Small intestine (tissue), 7 donors: ENCODE results near the gene EFEMP1. TPM values are rescaled to one million over a fixed set of nuclear protein-coding genes. Genes with fewer than 3 reads are reported as not detected.

Experiments used
- DNase-seq, 2 donors: peaks; one replicate each; pipeline versions ENCODE4 v3.0.0 to v3.0.0-alpha.2; 2013
- FAIRE-seq: peaks from 2 replicates; lab custom pipeline; 2012; peaks lifted over from hg19 to GRCh38; lab: Jason Lieb, UNC
- H3K27ac ChIP-seq, 3 donors: one replicate each; pipeline ENCODE4 v1.5.1; 2013; ENCODE audit warnings: low read length in 2 of 3, mild to moderate bottlenecking in 2 of 3, control low read depth in 1 of 3, inconsistent platforms in 1 of 3, low read depth in 1 of 3, moderate library complexity in 1 of 3
- H3K27me3 ChIP-seq, 3 donors: one replicate each; pipeline ENCODE4 v1.6.1; 2013; ENCODE audit warnings: low read length in 3 of 3, inconsistent platforms in 1 of 3; ENCODE audit not compliant: control insufficient read depth in 3 of 3, insufficient read depth in 3 of 3
- H3K36me3 ChIP-seq, 3 donors: one replicate each; pipeline ENCODE4 v1.6.1; 2013; ENCODE audit warnings: low read length in 3 of 3, inconsistent platforms in 1 of 3, low read depth in 1 of 3, mild to moderate bottlenecking in 1 of 3, moderate library complexity in 1 of 3; ENCODE audit not compliant: control insufficient read depth in 3 of 3, insufficient read depth in 2 of 3
- H3K4me1 ChIP-seq, 3 donors: one replicate each; pipeline ENCODE4 v1.6.1; 2013; ENCODE audit warnings: low read length in 2 of 3, inconsistent platforms in 1 of 3, low read depth in 1 of 3, mild to moderate bottlenecking in 1 of 3, moderate library complexity in 1 of 3; ENCODE audit not compliant: control insufficient read depth in 3 of 3, insufficient read depth in 2 of 3
- H3K4me3 ChIP-seq, 3 donors: one replicate each; pipeline ENCODE4 v1.5.1; 2013; ENCODE audit warnings: low read length in 3 of 3, control low read depth in 1 of 3, inconsistent platforms in 1 of 3, low read depth in 1 of 3, mild to moderate bottlenecking in 1 of 3, moderate library complexity in 1 of 3
- H3K9me3 ChIP-seq, 2 donors: one replicate each; pipeline ENCODE4 v1.6.1; 2013; ENCODE audit warnings: low read depth in 1 of 2, low read length in 1 of 2; ENCODE audit not compliant: control insufficient read depth in 2 of 2, insufficient read depth in 1 of 2
- WGBS, 3 donors: extraction: QIAGEN DNeasy Blood & Tissue Kit; methylation state at CpG; one replicate each; pipeline ENCODE4 v1.1.7; 2013; 5-methylcytosine and 5-hydroxymethylcytosine counted together
- polyA plus RNA-seq, 4 donors: library from polyadenylated mRNA; stranded (reverse) in 3 of 4; unstranded in 1 of 4; fragments of 200-250 nt in 3 of 4; fragments of 120-200 nt in 1 of 4; gene quantifications; one replicate each; pipeline versions ENCODE4 v1.2.1 to v1.2.3, GENCODE V29; 2013
- donor health status: healthy with polysubstance abuse.
- donor health status: control.
- donor health status: control.
- donor health status: Bipolar disorder and iron deficiency.
- donor health status: healthy.

The EFEMP1 gene
- polyA plus RNA-seq, 4 donors, result 0.89 to 50.1 (median 13.5) TPM

DNA sequence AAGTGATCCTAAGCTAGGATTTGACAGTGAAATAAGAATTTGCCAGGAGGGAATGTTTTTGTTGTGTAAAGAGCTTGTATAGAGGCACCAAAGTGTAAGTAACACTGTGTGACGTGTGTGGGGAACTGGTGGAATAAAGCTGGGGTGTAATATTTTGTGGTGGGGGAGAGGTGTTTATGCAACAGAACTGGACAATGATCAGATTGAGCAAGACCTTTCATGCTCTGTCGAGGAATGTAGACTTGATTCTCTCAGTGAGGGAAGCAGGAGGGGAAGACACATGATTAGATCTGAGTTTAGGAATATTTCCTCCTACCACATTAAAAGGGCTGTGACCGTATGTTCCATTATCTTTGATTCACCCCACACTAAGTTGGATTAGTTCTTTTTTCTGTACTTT, 43.6 kb downstream of the EFEMP1 start:
- Histone ChIP-seq H3K36me3 (no peaks in the 10 kb centered on the region), H3K4me1 (no peaks in the 10 kb centered on the region), H3K4me3 (no peak overlapping the region), H3K27ac (no peak overlapping the region), H3K27me3 (no peaks in the 10 kb centered on the region), H3K9me3 (no peaks in the 10 kb centered on the region)
- WGBS, 3 donors, result 67 to 73% (median 70%) methylated on average over 3 of the region's 3 CpGs
- no peak for DNase-seq
- no peak for FAIRE-seq

- Histone ChIP-seq H3K36me3 (no peaks in the 10 kb centered on the region), H3K4me3 (no peak overlapping the region), H3K4me1 (no peaks in the 10 kb centered on the region), H3K9me3 (no peaks in the 10 kb centered on the region), H3K27ac (no peak overlapping the region), H3K27me3 (no peaks in the 10 kb centered on the region)
- FAIRE-seq (no peak), DNase-seq (no peak)
- 78 to 88% (median 81%) methylated on average over 2 of the region's 2 CpGs for WGBS, 3 donors
Observed at GRCh38 chr2:55877087-55877436, 46.5 kb downstream of the EFEMP1 start.

DNA sequence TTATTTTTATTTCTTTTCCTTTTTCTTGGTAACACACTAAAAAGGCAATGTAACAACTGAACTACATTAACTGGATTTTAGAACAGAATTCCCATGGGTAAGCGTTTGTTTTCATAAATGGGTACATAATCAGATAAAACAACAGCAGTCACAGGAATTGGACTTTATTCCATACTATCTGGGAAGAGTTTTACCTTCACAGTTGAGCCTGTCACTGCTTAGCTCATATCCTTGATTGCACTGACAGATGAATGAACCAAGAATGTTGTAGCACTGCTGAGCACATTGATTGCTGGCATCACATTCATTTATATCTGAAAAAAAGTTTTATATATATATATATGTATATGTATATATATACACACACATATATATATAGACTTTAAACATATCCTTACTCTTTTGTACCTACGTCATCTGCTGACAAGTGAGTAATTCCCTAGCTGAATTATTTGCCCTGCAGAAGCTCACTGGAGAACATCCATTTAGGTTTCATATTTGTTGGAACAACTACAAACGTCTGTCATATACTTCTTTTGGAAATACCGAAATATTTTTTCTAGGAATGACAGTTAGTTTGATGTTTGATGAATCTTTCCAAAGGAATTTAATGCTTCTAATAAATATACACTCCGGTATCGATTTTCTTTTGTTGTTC, 47.0 kb downstream of the EFEMP1 start:
- Histone ChIP-seq H3K4me1 (no peaks in the 10 kb centered on the region), H3K27me3 (no peaks in the 10 kb centered on the region), H3K4me3 (no peak overlapping the region), H3K9me3 (no peaks in the 10 kb centered on the region), H3K36me3 (no peaks in the 10 kb centered on the region), H3K27ac (no peak overlapping the region)
- DNase-seq, result no peak
- no peak for FAIRE-seq
- WGBS, 3 donors, result 72 to 83% (median 75%) methylated on average over 6 of the region's 6 CpGs

DNA sequence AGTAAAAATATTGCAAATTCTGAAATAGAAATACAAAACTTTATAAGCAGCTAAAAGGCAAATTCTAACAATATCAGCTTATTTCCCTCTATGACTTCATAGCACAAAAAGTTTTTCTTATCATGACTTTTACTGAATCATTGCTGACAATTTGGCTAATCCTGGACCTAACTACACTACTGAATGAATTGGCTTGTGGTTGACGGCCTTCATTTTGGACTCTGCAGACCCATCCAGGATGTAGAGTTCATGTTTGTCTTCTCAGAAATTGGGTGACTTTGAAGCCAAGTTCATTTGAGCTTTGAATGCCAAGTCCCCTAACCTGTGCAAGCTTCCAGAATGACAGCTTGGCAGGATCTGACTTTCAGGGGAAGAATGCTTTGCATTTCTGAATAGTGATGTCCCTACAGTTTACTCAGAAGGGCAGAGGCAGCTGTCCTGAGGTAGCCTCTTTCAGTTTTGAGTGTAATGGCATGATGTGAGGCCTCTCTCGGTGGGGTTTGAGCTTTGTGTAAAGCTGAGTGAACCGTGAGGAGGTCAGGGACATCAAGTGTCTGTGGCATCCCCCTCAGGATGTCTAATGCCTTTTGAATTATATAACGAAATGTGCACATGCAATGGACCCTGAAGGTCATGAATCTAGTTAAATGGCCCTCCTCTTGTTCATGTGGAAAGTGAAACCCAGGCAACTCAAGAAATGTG, 48.0 kb downstream of the EFEMP1 start:
- Histone ChIP-seq H3K4me3 (no peak overlapping the region), H3K9me3 (no peaks in the 10 kb centered on the region), H3K36me3 (no peaks in the 10 kb centered on the region), H3K27ac (no peak overlapping the region), H3K4me1 (no peaks in the 10 kb centered on the region), H3K27me3 (no peaks in the 10 kb centered on the region)
- DNase-seq (no peak), FAIRE-seq (no peak)
- 66 to 75% (median 74%) methylated on average over 4 of the region's 4 CpGs for WGBS, 3 donors

- Histone ChIP-seq H3K4me3 (no peak overlapping the region), H3K4me1 (no peaks in the 10 kb centered on the region), H3K27me3 (no peaks in the 10 kb centered on the region), H3K9me3 (no peaks in the 10 kb centered on the region), H3K36me3 (no peaks in the 10 kb centered on the region), H3K27ac (no peak overlapping the region)
- FAIRE-seq (no peak), DNase-seq (no peak)
- WGBS, 3 donors, result 80 to 85% (median 81%) methylated on average over 2 of the region's 2 CpGs
Observed at GRCh38 chr2:55874338-55874737, 49.2 kb downstream of the EFEMP1 start.

- Histone ChIP-seq H3K9me3 (no peaks in the 10 kb centered on the region), H3K27ac (no peak overlapping the region), H3K27me3 (no peaks in the 10 kb centered on the region), H3K36me3 (no peaks in the 10 kb centered on the region), H3K4me3 (no peak overlapping the region), H3K4me1 (no peaks in the 10 kb centered on the region)
- DNase-seq, result no peak
- FAIRE-seq, result no peak
Observed at GRCh38 chr2:55871637-55872036, 51.9 kb downstream of the EFEMP1 start.

GRCh38 chr2:55869637-55870325, 53.8 kb downstream of the EFEMP1 start:
- Histone ChIP-seq H3K4me1 (no peaks in the 10 kb centered on the region), H3K27ac (no peak overlapping the region), H3K9me3 (no peaks in the 10 kb centered on the region), H3K4me3 (no peak overlapping the region), H3K27me3 (no peaks in the 10 kb centered on the region), H3K36me3 (no peaks in the 10 kb centered on the region)
- DNase-seq, result no peak
- no peak for FAIRE-seq
- WGBS, 3 donors, result 86 to 90% (median 88%) methylated on average over 5 of the region's 5 CpGs

DNA sequence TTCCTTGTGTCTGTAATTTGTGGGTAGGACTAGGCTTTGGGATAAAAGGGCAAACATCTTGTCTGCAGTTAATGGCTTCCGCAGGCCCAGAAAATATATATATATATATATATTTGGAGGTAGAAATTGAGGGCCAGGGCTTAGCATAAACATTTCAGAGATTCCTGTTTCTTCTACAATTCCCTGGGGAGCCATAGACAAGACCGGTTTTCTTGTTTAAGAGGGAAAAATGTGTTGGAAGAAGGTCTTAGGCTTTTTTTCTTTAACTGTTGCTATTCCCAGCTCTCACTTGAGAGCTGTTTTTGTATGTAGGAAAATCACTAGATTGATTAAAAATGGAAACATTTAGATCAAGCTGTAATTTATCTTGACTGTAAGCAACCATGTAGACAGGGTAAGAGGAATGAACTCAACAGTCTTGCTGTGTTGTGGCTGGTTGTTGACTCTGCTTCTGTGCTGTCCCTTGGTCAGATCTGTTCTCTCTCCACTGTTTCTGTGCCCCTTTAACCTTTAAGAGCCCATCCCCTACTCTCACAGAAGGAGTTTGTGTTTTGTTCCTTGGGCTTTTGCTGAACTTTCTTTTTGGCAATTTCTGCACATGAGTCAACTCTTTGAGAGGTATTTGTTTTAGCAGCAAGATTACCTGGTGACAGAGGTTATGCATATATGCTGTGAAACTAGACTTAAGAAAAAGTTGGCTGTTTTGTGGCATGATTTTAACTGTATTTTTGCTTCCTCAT, 58.3 kb downstream of the EFEMP1 start:
- Histone ChIP-seq H3K4me1 (no peaks in the 10 kb centered on the region), H3K36me3 (no peaks in the 10 kb centered on the region), H3K9me3 (no peaks in the 10 kb centered on the region), H3K27me3 (no peaks in the 10 kb centered on the region), H3K4me3 (no peak overlapping the region), H3K27ac (no peak overlapping the region)
- DNase-seq (no peak), FAIRE-seq (no peak)
- 69 to 87% (median 86%) methylated on average over 2 of the region's 2 CpGs for WGBS, 3 donors
